TTC549 (cell line): ENCODE results near the gene TM7SF2.
A peak's percentile ranks its signal among the peaks of the same experiment; 100 is the strongest.

ENCODE experiments used
- FAIRE-seq: peaks from 2 replicates; lab custom pipeline; 2012; peaks lifted over from hg19 to GRCh38; lab: Jason Lieb, UNC

Gene TM7SF2

DNA sequence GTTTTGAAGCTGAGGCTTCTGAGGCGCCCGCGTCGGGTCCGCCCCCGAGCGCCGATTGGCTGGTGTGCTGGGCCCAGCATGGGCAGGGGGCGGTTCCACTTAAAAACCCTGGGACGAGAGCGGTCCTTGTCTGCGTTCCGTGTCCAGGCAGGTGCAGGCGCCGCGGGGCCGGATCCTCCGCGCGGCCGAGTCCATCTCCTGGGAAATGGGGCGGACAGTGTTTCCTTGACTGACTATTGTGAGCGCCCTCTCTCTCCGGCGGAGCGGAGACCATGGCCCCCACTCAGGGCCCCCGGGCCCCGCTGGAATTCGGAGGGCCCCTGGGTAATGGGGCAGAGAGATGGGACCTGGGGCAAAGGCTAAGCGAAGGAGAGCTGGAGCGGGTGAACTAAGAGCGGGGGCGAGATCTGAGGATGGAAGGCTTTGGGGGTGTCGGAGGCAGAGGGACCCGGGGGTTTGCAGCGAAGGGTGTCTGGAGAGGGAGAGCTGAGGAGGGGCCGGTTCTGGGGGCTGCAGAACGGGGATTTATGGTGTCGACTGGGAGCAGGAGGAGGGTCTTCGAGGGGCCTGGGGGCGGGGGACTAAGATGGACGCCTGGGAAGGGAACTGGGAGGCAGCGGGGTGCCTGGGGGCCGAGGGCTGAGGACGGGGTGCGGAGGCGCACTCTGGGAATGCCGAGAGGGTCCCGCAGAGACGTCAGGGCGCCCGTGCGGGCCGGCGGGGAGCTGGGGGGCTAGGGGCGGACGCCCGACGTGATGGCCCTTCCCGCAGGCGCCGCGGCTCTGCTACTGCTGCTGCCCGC is at the start of gene TM7SF2:
TSS of gene TM7SF2 (plus strand) at position 129 of the 802 bp plus-strand sequence. CDS start at position 273, 144 bp downstream.
- FAIRE-seq: peak; percentile 62

- no peak for FAIRE-seq
Measured at GRCh38 chr11:65063532-65063931, 48.1 kb upstream of the TM7SF2 start.

GRCh38 chr11:65064847-65065240 is 46.8 kb upstream of the TM7SF2 start:
- FAIRE-seq: no peak

DNA sequence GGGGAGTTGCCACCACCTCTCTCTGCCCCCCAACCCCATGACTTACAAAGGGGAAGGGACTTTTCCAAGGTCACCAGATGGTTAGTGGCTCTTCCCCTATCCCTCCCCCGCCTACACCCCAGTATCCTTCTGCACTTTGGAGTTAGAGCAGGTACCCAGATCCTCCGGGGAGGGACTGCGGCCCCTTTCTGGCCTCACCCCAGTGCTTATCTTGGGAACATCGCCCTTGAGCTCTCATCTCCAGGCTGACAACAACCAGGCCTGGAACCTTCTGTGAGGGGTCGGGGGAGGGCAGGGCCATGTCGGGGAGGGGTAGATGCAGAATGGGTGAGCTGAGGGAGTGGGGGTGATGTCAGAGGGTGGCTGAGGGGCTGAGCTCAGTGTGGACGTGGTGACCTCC is 45.8 kb upstream of the TM7SF2 start:
- no peak for FAIRE-seq

DNA sequence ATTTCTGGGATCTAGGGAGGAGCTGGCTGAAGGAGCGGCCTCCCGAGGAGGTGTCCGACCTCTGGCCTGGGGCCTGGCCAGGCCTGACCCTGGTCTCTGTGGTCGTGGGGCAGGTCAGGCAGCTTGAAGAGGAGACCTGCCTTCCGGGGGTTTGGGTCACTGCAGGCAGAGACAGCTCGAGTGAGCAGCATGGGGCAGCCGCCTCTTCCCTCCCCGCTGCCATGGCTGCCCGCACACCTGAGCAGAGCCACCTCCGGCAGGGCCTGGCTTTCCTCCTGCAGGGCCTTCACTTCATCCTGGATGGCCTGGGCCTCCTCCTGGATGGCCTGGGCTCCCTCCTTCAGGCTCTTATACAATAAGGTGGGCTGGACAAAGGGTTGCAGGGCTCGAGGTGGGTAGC is 45.4 kb upstream of the TM7SF2 start:
- no peak for FAIRE-seq

GRCh38 chr11:65066805-65067291 is 44.8 kb upstream of the TM7SF2 start:
- no peak for FAIRE-seq

DNA sequence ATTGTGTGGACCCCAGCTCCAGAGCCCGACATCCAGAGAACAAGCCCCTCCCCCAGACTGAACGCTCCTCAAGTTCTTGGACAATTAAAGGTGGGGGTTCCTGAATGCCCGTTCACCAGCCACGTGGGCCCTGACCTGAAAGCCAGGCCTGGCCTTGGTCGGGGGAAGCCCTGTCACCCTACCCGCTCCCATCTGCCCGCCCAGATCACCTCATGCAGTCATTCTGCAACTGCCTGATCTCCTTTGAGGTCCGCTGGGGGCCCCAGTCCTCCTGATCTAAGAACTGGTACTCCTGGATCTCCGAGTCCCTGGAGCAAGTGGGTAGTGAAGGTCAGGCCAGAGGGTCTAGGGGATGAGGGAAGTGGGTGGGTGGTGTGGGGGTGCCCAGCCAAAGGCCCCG is 44.2 kb upstream of the TM7SF2 start:
- no peak for FAIRE-seq

- FAIRE-seq: no peak
Measured at GRCh38 chr11:65069217-65069616, 42.5 kb upstream of the TM7SF2 start.

DNA sequence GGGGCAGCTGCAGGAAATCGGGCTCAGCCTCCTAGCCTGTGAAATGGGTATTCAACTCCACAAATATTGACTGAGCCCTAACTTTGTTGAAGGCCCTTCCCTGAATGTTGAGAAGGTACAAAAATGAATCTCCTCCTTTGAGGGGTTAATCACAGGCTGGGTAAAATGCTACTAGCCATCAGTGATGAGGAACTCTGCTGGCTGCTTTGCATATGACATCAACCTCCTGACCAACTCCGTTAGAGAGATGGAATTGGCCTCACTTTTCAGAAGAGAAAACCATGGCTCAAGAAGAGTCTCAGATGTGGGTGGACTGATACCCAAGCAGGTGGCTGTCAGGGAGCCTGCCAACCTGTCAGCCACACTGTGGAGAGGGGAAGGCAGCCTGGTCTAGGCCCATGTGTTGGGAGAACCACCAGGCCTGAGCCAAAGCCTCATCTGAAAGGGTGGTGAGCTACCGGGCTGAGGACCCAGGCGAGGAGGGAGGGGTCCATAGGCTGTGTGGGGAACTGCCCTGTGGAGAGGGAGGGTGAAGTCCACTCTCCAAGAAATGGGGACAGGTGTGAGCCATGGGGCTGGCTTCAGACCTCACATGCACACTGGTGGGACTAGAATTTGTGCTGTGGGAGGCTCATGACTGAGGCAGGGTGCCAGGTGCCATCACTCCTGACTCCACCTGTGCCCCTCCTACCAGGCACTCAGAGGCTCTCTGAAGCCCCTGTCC is 39.6 kb upstream of the TM7SF2 start:
- FAIRE-seq: no peak

DNA sequence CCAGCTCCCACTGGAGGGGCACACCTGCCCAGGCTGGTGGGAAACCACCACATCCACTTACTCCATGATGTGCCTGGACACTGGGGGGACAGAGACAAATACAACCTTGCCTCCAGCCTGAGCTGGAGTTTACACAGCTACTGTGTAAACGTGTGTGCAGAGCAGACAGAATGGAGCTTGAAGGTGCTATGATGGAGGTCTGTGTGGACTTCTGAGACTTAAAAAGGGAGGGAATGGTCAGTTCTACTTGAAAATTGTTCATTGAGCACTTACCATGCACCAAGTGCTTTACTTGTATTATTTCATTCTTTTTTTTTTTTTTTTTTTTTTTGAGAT is 39.1 kb upstream of the TM7SF2 start:
- no peak for FAIRE-seq

GRCh38 chr11:65077451-65077850 is 34.2 kb upstream of the TM7SF2 start:
- FAIRE-seq: no peak

GRCh38 chr11:65078151-65078550 is 33.5 kb upstream of the TM7SF2 start:
- no peak for FAIRE-seq

DNA sequence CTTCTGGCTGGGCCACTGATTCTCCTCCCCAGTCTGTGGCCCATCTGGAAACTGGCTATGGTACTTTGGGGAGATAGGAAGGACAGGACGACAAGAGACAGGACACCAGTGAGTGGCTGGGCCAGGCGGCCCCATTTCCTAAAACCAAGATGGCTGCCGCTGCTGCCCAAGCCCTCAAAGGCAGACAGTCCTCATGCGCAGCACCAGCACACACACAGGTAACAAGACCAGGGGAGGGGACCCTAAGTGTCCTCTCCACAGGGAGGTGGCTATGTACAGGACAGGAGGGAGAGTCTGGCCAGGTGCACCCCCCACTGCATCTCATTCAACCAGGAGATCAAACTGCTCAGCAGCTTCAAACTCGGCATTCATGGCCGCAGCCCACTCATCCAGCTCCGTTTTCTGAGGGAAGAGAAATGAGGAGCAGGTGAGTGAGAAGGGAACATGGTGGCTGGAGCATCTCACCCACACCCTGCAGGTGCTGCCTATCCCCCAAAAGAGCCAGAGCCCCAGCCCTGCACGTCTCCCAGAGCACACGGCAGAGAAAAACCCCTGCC is 32.8 kb upstream of the TM7SF2 start:
- FAIRE-seq: no peak

- FAIRE-seq: no peak
Measured at GRCh38 chr11:65083134-65083833, 28.4 kb upstream of the TM7SF2 start.

- FAIRE-seq: no peak
Measured at GRCh38 chr11:65083834-65084597, 27.7 kb upstream of the TM7SF2 start, which contains the start of the genes CDCA5 and ZFPL1. Gene CDCA5, minus strand, starts transcription at chr11:65084040. Its CDS starts 62 bp downstream, at chr11:65083978. Gene ZFPL1, plus strand, starts transcription at chr11:65084222. Its CDS starts 477 bp downstream, at chr11:65084699.

- FAIRE-seq: no peak
Measured at GRCh38 chr11:65084598-65085375, 26.9 kb upstream of the TM7SF2 start.

GRCh38 chr11:65085446-65085845 is 26.2 kb upstream of the TM7SF2 start:
- FAIRE-seq: no peak

DNA sequence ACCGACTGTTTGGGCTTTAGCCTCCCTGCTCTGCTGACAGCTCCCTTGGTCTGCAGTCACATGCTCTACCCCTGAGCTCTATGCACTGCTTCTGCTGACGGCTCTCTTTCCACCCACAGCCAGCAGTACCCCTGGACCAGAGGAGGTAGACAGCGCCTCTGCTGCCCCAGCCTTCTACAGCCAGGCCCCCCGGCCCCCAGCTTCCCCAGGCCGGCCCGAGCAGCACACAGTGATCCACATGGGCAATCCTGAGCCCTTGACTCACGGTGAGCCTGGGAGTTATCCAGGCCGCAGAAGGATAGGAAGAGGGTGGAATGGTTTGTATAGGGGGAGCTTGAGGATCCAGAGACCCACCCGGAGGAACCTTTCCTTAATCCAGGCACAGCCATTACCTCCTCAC is 24.9 kb upstream of the TM7SF2 start:
- no peak for FAIRE-seq

GRCh38 chr11:65087216-65087615 is 24.5 kb upstream of the TM7SF2 start:
- FAIRE-seq: no peak

DNA sequence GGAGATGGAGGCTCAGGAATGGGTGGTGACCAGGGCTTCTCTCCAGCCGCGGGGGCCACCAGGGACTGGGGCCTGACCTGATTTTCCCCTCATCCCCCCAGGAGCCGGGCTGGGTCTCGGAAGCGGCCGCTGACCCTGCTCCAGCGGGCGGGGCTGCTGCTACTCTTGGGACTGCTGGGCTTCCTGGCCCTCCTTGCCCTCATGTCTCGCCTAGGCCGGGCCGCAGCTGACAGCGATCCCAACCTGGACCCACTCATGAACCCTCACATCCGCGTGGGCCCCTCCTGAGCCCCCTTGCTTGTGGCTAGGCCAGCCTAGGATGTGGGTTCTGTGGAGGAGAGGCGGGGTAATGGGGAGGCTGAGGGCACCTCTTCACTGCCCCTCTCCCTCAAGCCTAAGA is 23.8 kb upstream of the TM7SF2 start:
- no peak for FAIRE-seq

DNA sequence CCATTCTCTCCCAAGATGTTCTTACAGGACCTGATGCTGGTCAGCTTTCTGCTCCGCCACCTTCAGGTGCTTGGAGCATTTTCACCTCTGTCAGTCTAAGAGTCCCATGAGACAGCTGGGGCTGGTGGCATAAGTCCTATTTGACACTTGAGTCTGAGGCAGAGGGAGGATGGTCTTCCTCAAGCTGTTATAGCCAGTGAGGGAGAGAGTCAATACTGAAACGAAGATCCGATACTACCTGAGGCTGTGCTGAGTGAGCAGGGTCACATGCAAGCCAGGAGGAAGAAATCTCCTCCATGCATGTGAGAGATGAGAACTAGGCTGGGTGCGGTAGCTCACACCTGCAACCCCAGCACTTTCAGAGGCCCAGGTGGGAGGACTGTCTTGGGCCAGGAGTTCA is 22.1 kb upstream of the TM7SF2 start:
- FAIRE-seq: no peak
